GM12873 (cell line): ENCODE results near the gene ZIM2.

Experiments
- TF ChIP-seq, protein P1 (sequence below): IDR thresholded peaks from 2 replicates; pipeline ENCODE4 v1.5.1; 2012; ENCODE audit warnings: low read depth, mild to moderate bottlenecking, moderate library complexity, low read length, control low read depth; ENCODE audit not compliant: insufficient read depth; ENCODE audit errors: missing control alignments

ZIM2 gene

DNA sequence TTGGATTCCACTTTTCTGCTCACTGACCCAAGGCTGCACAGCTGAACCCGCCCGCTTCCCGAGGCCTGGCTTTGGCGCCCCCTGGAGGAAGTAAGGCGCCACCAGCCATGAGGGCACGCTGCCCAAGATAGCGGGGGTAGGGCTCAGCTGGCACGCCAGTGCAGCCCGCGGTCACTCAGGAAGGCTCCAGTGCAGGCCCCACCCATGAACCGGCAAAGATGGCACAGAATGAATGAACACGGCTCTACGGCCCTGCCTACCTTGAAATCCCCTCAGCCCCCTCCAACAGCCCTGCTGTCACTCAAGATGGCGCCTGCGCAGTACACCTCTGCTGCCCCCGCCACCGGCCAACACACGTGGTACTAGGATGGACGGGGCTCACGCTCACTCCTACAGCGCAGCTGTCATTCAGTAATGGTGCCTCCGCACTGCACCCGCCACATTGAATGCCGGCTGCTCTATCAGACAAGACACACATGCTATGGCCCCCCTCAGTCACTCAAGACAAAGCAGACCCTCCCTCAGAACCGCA is 3.0 kb downstream of the ZIM2 start:
- TF ChIP-seq, protein P1, sequence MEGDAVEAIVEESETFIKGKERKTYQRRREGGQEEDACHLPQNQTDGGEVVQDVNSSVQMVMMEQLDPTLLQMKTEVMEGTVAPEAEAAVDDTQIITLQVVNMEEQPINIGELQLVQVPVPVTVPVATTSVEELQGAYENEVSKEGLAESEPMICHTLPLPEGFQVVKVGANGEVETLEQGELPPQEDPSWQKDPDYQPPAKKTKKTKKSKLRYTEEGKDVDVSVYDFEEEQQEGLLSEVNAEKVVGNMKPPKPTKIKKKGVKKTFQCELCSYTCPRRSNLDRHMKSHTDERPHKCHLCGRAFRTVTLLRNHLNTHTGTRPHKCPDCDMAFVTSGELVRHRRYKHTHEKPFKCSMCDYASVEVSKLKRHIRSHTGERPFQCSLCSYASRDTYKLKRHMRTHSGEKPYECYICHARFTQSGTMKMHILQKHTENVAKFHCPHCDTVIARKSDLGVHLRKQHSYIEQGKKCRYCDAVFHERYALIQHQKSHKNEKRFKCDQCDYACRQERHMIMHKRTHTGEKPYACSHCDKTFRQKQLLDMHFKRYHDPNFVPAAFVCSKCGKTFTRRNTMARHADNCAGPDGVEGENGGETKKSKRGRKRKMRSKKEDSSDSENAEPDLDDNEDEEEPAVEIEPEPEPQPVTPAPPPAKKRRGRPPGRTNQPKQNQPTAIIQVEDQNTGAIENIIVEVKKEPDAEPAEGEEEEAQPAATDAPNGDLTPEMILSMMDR: peak; percentile 24

DNA sequence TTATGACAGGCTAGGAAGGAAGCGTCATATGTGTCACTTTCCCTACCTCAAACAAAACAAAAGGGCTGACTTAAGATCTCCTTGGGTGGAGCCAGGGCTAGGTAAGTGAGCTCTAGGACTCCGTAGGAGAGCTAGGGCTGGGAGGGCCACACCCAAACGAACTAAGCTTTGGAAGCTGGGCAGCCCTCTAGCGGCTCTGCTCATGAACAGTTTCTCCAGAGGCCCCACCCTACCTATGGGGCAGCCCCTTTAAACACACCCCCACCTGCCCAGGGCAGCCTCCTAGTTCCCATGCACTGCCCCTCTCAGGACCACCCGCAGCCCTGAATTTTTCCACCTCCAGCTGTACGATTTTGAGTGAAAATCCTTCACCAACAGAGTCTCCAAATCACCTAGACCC is 3.5 kb downstream of the ZIM2 start:
- TF ChIP-seq, protein P1: no peak

DNA sequence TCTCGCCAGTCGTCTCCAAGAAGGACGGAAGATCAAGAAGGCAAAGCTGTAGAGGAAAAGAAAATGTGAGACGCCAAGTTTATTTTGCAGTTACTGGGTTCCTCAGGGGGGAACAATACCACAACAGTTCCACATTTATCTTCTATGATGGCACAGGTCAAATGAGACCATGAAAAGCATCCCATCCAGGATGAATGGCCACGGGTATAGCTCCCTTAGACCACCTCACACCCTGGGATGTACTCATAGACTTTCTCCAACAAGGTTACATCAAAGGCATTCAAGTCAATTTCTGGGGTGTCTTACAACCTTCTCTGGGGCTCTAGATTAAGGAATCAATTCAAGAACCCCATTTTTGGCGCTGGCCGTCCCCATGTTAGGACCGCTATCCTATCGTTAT is 4.5 kb downstream of the ZIM2 start:
- TF ChIP-seq, protein P1: no peak

DNA sequence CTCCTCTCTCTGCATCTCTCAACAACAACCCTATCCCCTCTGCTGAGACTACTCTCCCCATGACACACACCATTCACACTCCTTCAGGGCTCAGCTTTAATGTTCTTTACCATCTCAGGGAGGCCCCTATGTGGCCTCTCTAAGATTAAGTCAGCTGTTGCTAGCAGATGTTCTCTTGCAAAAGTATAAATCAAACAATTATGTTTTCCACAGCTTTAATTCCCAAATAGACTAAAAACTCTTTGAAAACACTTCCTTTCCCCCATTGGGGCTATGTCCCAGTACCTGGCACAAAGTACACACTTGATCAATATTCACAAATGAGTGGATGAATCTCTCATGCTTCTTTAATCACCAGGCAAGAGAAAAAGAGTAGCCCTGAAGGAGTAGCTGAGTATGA is 5.1 kb downstream of the ZIM2 start:
- TF ChIP-seq, protein P1: no peak

DNA sequence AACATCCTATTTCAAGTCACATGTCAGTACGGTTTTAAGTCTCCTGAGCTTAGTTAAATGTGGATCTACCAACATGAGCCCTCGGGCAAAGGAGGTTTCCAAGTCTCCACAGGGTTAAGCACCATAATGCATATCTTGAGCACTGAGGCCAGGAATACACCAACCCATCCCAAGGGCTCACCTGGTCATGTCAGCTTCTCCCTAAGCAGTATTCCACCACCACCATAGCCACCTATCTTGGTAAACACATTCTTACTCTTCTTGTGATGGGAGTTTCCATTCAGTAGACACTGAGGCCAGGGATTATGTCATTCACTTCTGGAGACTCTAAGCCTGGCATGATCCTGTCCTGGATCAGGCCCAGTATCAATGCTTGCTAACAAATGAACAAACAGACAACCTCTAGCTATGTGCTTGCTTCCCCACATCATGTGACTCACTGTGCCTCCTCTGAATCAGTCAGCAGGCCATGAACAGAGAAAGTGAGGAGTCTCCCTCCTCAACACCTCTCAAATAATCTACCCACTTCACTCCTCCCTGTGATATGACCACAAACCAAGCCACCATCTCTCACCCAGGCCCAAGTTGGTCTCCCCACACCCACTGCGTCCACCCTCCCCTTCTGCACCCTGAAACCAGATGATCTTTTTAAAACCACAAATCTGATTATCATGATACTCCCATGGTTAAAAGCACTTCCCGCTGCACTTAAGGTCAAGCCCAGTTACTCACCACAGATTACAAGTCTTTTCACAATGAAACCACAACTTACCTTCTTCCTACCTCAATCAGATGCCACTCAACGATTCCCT is 5.8 kb downstream of the ZIM2 start:
- TF ChIP-seq, protein P1: no peak

DNA sequence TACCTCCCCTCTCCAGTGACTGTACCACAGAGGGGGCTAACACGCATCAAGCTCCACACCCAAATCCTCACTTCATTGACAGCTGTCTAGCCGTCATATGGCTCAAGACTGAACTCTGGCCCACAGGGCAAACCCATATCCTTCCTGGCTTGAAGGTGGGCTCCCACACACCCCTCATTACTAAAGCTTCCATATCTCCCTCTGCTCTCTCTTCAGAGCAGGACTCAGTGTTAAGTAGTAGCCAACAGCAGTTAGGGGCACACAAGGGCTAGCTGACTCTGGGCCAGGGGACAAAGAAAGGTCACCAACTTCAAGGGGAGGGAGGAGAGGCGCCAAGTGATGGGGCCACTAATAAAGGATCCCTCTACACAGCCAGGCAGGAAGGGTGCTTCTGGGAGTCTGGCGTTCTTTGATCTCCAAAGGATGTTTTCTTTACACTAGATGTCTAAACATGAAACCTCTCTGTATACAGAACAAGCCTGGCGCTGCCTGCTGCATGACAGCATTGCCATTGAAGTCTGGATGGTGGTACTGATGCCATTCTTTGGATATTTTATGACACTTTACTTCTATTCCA is 8.1 kb downstream of the ZIM2 start:
- TF ChIP-seq, protein P1: no peak

DNA sequence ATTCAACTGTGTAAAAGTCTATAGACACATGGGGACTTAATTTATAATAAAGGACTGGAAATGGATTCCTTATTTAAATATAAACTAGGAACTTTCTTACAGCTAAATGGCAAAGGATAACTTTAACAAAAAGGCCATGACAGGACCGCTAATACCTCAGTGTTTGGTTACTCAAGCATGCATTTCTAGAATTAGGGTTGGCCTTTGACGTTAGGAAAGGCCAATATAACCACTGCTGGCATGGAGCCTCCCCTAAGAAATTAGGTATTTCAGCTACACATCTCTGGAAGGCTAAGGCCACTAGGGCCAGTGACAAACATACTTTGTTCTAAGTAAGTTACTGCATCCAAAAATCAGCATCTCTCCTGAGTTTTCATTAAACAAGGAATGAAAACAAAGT is 9.3 kb downstream of the ZIM2 start:
- TF ChIP-seq, protein P1: no peak
